ENCODE data around the gene ARL6IP5. TPM values are rescaled to one million over a fixed set of nuclear protein-coding genes. Genes with fewer than 3 reads are reported as not detected.

Gene ARL6IP5, protein sequence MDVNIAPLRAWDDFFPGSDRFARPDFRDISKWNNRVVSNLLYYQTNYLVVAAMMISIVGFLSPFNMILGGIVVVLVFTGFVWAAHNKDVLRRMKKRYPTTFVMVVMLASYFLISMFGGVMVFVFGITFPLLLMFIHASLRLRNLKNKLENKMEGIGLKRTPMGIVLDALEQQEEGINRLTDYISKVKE
- total RNA-seq, result 10 to 100 TPM; 51.0 to 52.3 TPM

DNA sequence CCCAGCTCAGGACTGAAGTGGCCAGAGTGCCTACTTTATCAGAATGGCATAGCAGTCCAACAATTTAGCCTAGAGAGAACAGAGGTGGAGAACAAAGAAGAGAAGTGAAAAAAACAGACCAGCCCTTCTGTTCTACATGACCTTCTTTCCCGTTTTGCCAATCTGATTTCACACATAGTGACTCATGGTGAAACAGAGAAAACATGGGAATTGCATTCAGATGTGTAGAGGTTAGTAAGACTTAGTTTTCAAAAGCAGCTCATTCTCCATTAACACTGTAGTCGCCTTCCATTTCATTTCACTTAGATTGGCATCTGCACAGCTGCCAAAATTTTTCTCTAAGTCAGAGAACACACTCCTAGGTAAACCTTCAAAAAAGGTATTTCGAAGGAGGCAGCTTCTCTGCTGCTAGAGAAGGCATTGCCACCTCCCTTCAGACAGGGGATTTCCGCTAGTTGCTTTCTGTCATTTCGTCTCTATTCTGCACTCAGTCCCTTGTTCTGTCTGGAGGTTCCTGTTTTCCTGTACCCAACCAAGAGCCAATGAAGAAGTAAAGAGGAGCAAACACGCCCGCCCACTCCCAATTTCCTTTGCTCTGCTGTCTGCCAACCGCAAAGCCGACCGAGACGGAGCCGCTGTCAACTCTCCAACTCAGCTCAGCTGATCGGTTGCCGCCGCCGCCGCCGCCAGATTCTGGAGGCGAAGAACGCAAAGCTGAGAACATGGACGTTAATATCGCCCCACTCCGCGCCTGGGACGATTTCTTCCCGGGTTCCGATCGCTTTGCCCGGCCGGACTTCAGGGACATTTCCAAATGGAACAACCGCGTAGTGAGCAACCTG lies at the start of gene ARL6IP5:
Gene ARL6IP5, plus strand, starts transcription at position 612 of the 842 bp plus-strand sequence. Its CDS starts 111 bp downstream, at position 723.

DNA sequence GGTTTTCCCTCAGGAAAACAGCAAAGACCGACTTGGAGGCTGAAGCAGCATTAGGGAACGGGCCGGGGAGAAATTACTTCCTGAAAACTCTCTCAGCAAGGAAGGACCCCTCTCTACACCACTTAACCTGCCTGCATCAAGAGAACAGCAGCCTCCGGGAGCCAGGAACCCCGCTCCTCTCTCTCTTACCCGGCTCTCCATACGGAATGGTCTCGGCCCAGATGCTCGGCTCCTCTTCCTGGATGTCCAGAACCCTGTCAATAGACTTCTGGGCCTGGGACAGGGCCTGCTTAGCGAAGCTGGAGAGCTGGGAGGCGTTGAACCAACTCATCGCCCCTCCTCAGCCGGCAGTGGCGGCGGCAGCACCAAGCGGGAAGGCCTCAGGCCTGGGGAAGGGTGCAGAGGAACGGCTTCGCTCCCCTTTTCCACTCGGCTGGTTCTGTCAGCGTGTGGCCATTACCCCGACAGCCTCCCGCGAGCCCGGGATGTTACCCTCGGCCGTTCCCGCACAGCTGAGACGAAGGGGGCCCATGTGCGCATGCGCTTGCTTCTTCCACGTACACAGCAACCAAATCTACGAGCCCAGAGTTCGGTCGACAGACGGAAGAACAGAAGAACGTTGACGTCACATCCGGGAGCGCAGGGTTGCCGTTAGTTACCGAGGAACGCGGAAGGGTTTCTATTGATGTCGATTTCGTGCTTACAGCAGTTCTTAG lies 32.8 kb upstream of the ARL6IP5 start, which contains the start of gene TMF1:
Gene TMF1, minus strand, starts transcription at position 578 of the 716 bp plus-strand sequence. Its CDS starts 247 bp downstream, at position 331.

DNA sequence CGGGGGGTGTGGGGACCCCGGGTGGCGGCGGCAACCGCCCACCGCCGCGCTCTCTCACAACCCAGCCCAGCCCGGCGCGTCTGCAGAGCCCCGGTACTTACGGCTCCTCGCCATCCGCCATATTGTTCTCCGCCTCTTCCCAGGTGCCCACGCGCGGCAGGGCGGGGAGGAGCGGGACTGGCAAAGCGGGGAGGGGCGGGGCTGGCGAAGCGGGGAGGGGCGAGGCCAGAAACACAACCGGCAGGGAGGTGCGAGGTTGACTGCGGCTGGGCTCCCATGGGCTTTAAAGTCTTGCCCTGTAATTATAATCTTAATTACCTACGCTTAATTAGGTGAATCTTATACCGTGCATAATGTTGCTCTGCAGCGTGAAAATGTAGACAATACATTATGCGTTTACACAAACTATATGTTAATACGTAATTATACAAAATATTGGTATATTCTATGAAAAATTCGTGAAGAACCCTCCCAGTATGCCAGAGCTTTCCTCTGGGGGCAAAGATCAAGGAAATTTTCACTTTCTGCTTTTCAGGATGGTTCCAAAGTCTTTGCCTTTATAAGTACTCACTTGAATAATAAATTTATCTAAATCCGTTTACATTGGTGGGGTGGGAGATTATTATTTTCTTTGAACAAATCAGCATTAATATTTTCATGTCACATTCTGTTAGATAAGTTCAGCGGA lies 4.4 kb upstream of the ARL6IP5 start, which contains the start of gene UBA3:
Gene UBA3, minus strand, starts transcription at position 133 of the 688 bp plus-strand sequence. Its CDS starts 12 bp downstream, at position 121.

DNA sequence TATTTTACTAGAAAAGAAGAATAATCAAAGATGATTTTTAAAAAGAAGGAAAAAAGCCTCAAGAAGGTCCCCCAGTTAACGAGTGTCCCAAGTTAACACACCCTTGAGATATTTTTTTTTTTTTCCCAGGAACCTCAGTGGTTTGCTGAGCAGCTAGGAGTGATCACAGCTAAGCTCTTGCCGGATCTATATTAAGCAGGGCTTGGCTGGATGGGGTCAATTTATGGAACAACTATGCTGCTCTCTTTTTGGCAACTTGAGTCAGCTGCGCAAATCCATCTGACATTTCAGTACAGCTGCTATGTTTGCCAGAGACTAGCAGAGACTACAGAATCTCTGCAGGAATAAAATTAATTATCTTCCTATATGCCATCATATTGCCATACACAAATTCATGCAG lies 37.7 kb downstream of the ARL6IP5 start, which contains the start of gene LMOD3:
Gene LMOD3, minus strand, starts transcription at position 193 of the 400 bp plus-strand sequence. CDS start 209 bp downstream, outside the sequence.

Small RNA genes lying within 50 kb of the gene (small RNA-seq; reads per million reads assigned to genes)
- gene MIR3136, result 0.90 to 1.9 reads per million in 2 donors

Other genes with a start within 250 kb of the ARL6IP5 start
- gene TAFA4, start 152.4 kb upstream of the ARL6IP5 start, total RNA-seq, result not detected
- 10 to 100 TPM; 39.6 to 52.6 TPM for gene EOGT, start 71.3 kb upstream of the ARL6IP5 start, total RNA-seq
- gene TMF1, start 32.6 kb upstream of the ARL6IP5 start, total RNA-seq, result 10 to 100 TPM; 18.6 to 22.0 TPM
- 10 to 100 TPM; 78.1 to 80.3 TPM for gene UBA3, start 4.6 kb upstream of the ARL6IP5 start, total RNA-seq
- gene LMOD3, start 37.7 kb downstream of the ARL6IP5 start, total RNA-seq, result not detected

All from melanocyte of skin (primary cell).